HG03469 (cell line): ENCODE measurements around the gene THAP4.

ENCODE experiments used
- ATAC-seq: cut with Tn5 transposase; IDR thresholded peaks from one replicate; pipeline ENCODE4 v1.9.1; 2021; ENCODE audit warnings: mild to moderate bottlenecking, moderate library complexity, moderate number of reproducible peaks; ENCODE audit not compliant: unreplicated experiment

THAP4 gene

GRCh38 chr2:241637018-241637794 is at the start of gene THAP4, which contains the start of gene ATG4B:
Gene THAP4, minus strand, starts transcription at chr2:241637158. Its CDS starts 141 bp downstream, at chr2:241637017.
Gene ATG4B, plus strand, starts transcription at chr2:241637693. Its CDS starts 22 bp downstream, at chr2:241637715.
- ATAC-seq, result peak; percentile 40

GRCh38 chr2:241686324-241686649 is 49.3 kb upstream of the THAP4 start:
- no peak for ATAC-seq

- no peak for ATAC-seq
These were observed 44.1 kb upstream of the THAP4 start for GRCh38 chr2:241680827-241681599.

- no peak for ATAC-seq
These were observed 43.1 kb upstream of the THAP4 start for GRCh38 chr2:241680044-241680443.

GRCh38 chr2:241678784-241679540 is 42.0 kb upstream of the THAP4 start:
- no peak for ATAC-seq

GRCh38 chr2:241678307-241678706 is 41.3 kb upstream of the THAP4 start:
- no peak for ATAC-seq

- ATAC-seq, result no peak
These were observed 40.4 kb upstream of the THAP4 start for GRCh38 chr2:241677392-241677791.

- ATAC-seq, result no peak
These were observed 39.7 kb upstream of the THAP4 start for GRCh38 chr2:241676665-241677064.

GRCh38 chr2:241675885-241676284 is 38.9 kb upstream of the THAP4 start:
- ATAC-seq, result no peak

- ATAC-seq, result no peak
These were observed 37.1 kb upstream of the THAP4 start for GRCh38 chr2:241673797-241674725.

GRCh38 chr2:241673189-241673663 is 36.3 kb upstream of the THAP4 start:
- ATAC-seq, result no peak

- ATAC-seq, result no peak
These were observed 35.6 kb upstream of the THAP4 start for GRCh38 chr2:241672243-241673188.

- no peak for ATAC-seq
These were observed 34.7 kb upstream of the THAP4 start for GRCh38 chr2:241671457-241672240.

- ATAC-seq, result no peak
These were observed 33.6 kb upstream of the THAP4 start for GRCh38 chr2:241670333-241671110.

- no peak for ATAC-seq
These were observed 31.9 kb upstream of the THAP4 start for GRCh38 chr2:241668839-241669238.

- no peak for ATAC-seq
These were observed 31.4 kb upstream of the THAP4 start for GRCh38 chr2:241668354-241668753.

- ATAC-seq, result no peak
These were observed 29.9 kb upstream of the THAP4 start for GRCh38 chr2:241666627-241667400.
